ENCODE results near the gene OSER1.

Gene OSER1

GRCh38 chr20:44173846-44174245 lies 36.7 kb downstream of the OSER1 start:
- H3K36me3 Mint-ChIP-seq (ENCODE audit: insufficient read depth), result no peaks in the 10 kb centered on the region
- H3K9me3 Mint-ChIP-seq, result no peaks in the 10 kb centered on the region
- DNase-seq, result no peak
- H3K4me3 Mint-ChIP-seq, result no peak overlapping the region
- H3K27ac Mint-ChIP-seq, result no peak overlapping the region
- peaks cover 57 to 87% of the 10 kb centered on the region in 2 donors for H3K27me3 Mint-ChIP-seq
- no peaks in the 10 kb centered on the region for H3K4me1 Mint-ChIP-seq (ENCODE audit: low read depth in 2 of 2)
- ATAC-seq (replicated peaks), result no peak

DNA sequence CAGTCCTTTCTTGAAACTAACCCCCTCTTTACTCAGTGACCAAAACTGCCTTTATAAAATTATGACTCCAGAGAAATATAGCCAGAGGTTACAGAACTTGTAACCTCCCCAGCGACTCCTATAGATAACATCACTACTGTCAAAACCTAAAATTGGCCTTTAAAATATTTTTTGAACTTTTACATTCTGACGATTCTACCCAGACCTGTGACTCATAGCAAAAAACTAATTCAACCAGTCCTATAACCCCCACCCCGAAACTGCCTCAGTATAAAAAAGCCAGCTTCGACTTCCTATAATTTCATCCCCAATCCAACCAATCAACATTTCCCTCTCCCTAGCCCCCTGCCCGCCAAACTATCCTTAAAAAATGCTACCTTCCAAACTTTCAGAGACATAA lies 37.5 kb downstream of the OSER1 start:
- Mint-ChIP-seq H3K27ac (no peak overlapping the region), H3K27me3 (peaks cover 57 to 90% of the 10 kb centered on the region in 2 donors), H3K36me3 (ENCODE audit: insufficient read depth) (no peaks in the 10 kb centered on the region), H3K4me1 (ENCODE audit: low read depth in 2 of 2) (no peaks in the 10 kb centered on the region), H3K9me3 (no peaks in the 10 kb centered on the region), H3K4me3 (no peak overlapping the region)
- DNase-seq, result no peak
- no peak for ATAC-seq (replicated peaks)

GRCh38 chr20:44172572-44172950 lies 38.0 kb downstream of the OSER1 start:
- DNase-seq, result no peak
- H3K36me3 Mint-ChIP-seq (ENCODE audit: insufficient read depth), result no peaks in the 10 kb centered on the region
- no peaks in the 10 kb centered on the region for H3K4me1 Mint-ChIP-seq (ENCODE audit: low read depth in 2 of 2)
- peaks cover 62 to 89% of the 10 kb centered on the region in 2 donors for H3K27me3 Mint-ChIP-seq
- H3K27ac Mint-ChIP-seq, result no peak overlapping the region
- H3K9me3 Mint-ChIP-seq, result no peaks in the 10 kb centered on the region
- no peak for ATAC-seq (replicated peaks)
- no peak overlapping the region for H3K4me3 Mint-ChIP-seq

DNA sequence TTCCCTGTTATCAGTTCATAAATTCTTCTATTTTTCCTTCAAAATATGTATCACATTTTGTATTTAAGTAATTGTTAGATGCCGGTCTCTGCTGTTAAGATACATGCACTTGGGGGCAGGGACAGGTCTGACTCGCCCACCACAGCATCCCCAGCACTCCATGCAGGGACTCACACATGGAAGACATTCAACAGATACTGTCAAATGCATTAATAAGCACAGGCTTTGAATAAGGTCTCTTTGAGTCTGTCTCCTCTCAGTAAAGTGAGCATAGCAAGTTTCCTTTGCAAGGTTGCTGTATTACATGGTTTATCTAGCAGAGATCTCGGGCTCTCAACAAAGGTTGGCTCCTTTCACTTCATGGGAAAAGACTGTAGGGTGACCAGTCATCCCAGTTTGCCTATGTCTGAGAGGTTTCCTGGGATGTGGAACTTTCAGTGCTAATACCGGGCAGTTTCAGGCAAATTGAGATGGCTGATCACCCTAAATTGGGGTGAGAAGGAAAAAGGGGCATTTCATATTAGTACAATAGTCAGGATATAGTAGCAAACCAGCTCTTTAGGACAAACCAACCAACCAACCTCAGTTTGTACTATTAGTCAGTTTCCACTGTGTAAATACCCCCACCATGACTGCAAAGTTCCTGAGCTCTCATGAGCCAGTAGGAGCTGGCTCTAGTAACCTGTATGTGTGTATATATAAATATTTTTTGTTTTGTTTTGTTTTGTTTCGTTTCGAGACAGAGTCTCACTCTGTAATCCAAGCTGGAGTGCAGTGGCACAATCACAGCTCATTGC lies 38.6 kb downstream of the OSER1 start:
- Mint-ChIP-seq H3K4me3 (no peak overlapping the region), H3K27ac (no peak overlapping the region), H3K4me1 (ENCODE audit: low read depth in 2 of 2) (no peaks in the 10 kb centered on the region), H3K27me3 (peaks cover 68 to 89% of the 10 kb centered on the region in 2 donors), H3K9me3 (no peaks in the 10 kb centered on the region), H3K36me3 (ENCODE audit: insufficient read depth) (no peaks in the 10 kb centered on the region)
- DNase-seq (no peak), ATAC-seq (replicated peaks) (no peak)

DNA sequence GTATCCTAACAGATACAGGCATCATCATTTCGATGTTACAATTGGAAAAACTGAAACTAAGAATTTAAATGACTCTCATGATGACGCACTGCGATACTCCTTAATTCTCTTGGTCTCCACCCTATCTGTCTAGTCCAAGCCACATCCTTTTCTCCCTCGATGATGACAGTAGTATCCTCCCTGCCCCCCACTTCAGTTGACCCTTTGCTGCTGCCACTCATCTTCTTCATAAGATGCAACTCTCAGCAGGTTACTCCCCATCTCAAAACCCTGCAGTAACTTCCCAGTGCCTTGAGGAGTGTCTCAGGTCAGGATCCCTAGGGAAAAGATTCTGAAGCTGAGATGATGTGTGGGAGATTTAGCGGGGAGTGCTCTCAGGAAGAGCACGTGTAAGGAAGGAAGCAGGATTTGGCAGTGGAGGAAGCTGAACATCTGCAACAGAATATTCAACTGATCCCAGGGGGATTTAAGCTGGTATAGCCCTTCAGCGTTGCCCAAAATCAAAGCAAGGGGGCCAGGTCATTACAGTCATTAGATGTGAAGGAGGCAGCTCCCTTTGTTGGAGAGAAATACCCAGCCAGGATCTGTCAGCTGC lies 39.7 kb downstream of the OSER1 start:
- ATAC-seq (replicated peaks) (no peak), DNase-seq (no peak)
- Mint-ChIP-seq H3K4me3 (no peak overlapping the region), H3K4me1 (ENCODE audit: low read depth in 2 of 2) (no peaks in the 10 kb centered on the region), H3K27me3 (peaks cover 71 to 88% of the 10 kb centered on the region in 2 donors), H3K27ac (no peak overlapping the region), H3K36me3 (ENCODE audit: insufficient read depth) (no peaks in the 10 kb centered on the region), H3K9me3 (no peaks in the 10 kb centered on the region)

DNA sequence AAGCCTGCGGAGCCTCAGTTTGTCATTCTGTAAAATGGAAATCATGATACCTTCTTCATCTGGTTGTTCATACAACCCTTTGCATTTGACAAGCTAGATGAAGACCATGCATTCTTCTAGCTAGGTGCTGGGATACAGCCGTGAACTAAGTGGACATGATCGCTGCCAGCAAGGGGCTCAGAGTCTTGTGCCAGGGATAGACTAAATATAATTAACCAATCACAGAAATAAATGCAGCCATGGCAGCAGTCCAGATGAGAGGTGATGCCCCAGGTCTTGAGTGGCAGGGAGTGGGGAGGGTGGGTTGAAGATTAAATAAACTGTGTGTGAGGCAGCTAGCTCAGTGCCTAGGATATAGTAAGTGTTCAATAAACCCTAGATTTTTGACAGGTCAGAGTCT lies 42.8 kb downstream of the OSER1 start:
- Mint-ChIP-seq H3K27me3 (peaks cover 70 to 87% of the 10 kb centered on the region in 2 donors), H3K9me3 (no peaks in the 10 kb centered on the region), H3K27ac (no peak overlapping the region)

GRCh38 chr20:44166477-44166876 lies 44.1 kb downstream of the OSER1 start:
- H3K9me3 Mint-ChIP-seq, result no peaks in the 10 kb centered on the region
- no peak overlapping the region for H3K27ac Mint-ChIP-seq
- H3K4me3 Mint-ChIP-seq, result no peak overlapping the region
- no peaks in the 10 kb centered on the region for H3K4me1 Mint-ChIP-seq (ENCODE audit: low read depth in 2 of 2)
- DNase-seq (no peak), ATAC-seq (replicated peaks) (no peak)
- H3K27me3 Mint-ChIP-seq, result peaks cover 73 to 92% of the 10 kb centered on the region in 2 donors
- H3K36me3 Mint-ChIP-seq (ENCODE audit: insufficient read depth), result no peaks in the 10 kb centered on the region

More for the DNA sequence above, 42.8 kb downstream of the OSER1 start:
- no peak for DNase-seq
- Mint-ChIP-seq H3K36me3 (ENCODE audit: insufficient read depth) (no peaks in the 10 kb centered on the region), H3K4me1 (ENCODE audit: low read depth in 2 of 2) (no peaks in the 10 kb centered on the region), H3K4me3 (no peak overlapping the region)
- ATAC-seq (replicated peaks), result no peak

GRCh38 chr20:44166008-44166407 lies 44.6 kb downstream of the OSER1 start:
- ATAC-seq (replicated peaks) (no peak), DNase-seq (no peak)
- no peaks in the 10 kb centered on the region for H3K36me3 Mint-ChIP-seq (ENCODE audit: insufficient read depth)
- H3K27ac Mint-ChIP-seq, result no peak overlapping the region
- H3K4me3 Mint-ChIP-seq, result no peak overlapping the region
- peaks cover 70 to 87% of the 10 kb centered on the region in 2 donors for H3K27me3 Mint-ChIP-seq
- H3K9me3 Mint-ChIP-seq, result no peaks in the 10 kb centered on the region
- H3K4me1 Mint-ChIP-seq (ENCODE audit: low read depth in 2 of 2), result no peaks in the 10 kb centered on the region

DNA sequence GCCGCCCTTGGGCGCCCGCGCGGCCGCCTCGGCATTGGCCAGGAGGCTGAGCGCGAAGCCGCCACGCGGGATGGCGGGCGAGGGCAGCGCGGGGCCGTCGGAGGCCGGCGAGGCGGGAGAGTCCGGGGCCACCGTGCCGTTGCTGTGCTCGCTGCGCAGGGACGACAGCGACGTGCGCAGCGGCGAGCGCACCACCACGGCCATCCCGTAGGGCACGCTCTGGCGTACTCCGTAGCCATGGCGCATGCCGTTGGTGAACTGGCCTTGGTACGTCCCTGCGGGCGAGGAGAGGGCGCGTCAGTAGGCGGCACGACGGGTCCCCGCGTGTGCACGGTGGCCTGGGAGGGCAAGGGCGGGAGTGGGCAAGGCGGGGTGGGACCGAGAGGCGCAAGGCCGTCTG lies 50.4 kb downstream of the OSER1 start:
- H3K36me3 Mint-ChIP-seq (ENCODE audit: insufficient read depth), result no peaks in the 10 kb centered on the region
- ATAC-seq (replicated peaks), result no peak
- DNase-seq, result no peak
- H3K27ac Mint-ChIP-seq, result no peak overlapping the region
- H3K9me3 Mint-ChIP-seq, result no peaks in the 10 kb centered on the region
- no peak overlapping the region for H3K4me3 Mint-ChIP-seq
- H3K27me3 Mint-ChIP-seq, result peaks cover 58 to 59% of the 10 kb centered on the region in 2 donors
- H3K4me1 Mint-ChIP-seq (ENCODE audit: low read depth in 2 of 2), result no peaks in the 10 kb centered on the region

DNA sequence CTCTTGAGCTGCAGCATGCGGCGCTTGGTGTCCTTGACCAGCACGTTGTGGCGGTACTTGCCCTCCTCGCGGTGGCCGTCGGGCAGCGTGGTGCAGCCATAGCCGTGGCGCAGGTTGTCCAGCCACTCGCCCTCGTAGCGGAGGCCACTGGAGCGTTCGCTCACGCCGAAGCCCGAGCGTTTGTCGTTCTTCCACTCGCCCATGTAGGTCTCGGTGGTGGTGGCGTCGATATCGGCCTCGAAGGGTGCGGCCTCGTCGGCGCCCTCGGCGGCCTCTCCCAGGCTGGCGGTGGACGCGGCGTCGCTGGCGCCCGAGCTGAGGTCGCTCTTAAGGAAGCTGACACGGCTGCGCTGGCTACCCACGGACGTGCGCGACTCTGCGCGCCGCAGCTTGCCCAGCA lies 50.9 kb downstream of the OSER1 start:
- no peak for DNase-seq
- Mint-ChIP-seq H3K27me3 (peaks cover 55 to 57% of the 10 kb centered on the region in 2 donors), H3K4me1 (ENCODE audit: low read depth in 2 of 2) (no peaks in the 10 kb centered on the region), H3K36me3 (ENCODE audit: insufficient read depth) (no peaks in the 10 kb centered on the region), H3K27ac (no peak overlapping the region), H3K9me3 (no peaks in the 10 kb centered on the region), H3K4me3 (no peak overlapping the region)
- ATAC-seq (replicated peaks), result no peak

- no peak overlapping the region for H3K4me3 Mint-ChIP-seq
- DNase-seq (no peak), ATAC-seq (replicated peaks) (no peak)
- H3K36me3 Mint-ChIP-seq (ENCODE audit: insufficient read depth), result no peaks in the 10 kb centered on the region
- peaks cover 49 to 52% of the 10 kb centered on the region in 2 donors for H3K27me3 Mint-ChIP-seq
- H3K27ac Mint-ChIP-seq, result no peak overlapping the region
- H3K4me1 Mint-ChIP-seq (ENCODE audit: low read depth in 2 of 2), result no peaks in the 10 kb centered on the region
- H3K9me3 Mint-ChIP-seq, result no peaks in the 10 kb centered on the region
Observed at GRCh38 chr20:44159125-44159524, 51.4 kb downstream of the OSER1 start.

- Mint-ChIP-seq H3K9me3 (no peaks in the 10 kb centered on the region), H3K27me3 (peaks cover 30 to 37% of the 10 kb centered on the region in 2 donors), H3K27ac (no peak overlapping the region), H3K36me3 (ENCODE audit: insufficient read depth) (no peaks in the 10 kb centered on the region), H3K4me3 (no peak overlapping the region), H3K4me1 (ENCODE audit: low read depth in 2 of 2) (no peaks in the 10 kb centered on the region)
- no peak for DNase-seq
- no peak for ATAC-seq (replicated peaks)
Observed at GRCh38 chr20:44157061-44157460, 53.5 kb downstream of the OSER1 start.

DNA sequence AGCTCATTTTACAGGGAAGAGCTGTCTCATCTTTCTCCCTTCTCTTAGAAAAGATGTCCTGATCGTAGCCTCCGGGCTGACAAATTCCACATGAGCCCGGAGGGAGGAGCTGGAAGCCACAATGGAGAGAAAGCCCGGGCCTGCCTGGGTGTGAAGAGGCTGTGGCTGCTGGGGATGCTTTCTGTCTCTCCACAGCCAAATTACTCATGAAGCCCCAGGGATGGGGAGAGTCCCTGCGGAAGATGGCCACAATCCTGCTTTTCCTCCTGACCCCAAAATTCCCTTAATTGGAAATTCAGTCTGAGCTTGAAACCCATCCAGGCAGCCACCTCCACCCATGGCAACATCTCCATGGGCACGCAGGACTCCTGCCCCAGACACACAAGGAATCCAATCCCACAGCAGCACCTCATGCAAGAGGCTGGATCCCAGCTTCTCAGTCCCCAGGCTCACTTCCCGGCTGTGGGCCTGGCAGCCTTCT lies 56.0 kb downstream of the OSER1 start:
- Mint-ChIP-seq H3K4me3 (no peak overlapping the region), H3K27me3 (peaks cover 27 to 39% of the 10 kb centered on the region in 2 donors), H3K9me3 (no peaks in the 10 kb centered on the region), H3K27ac (no peak overlapping the region), H3K4me1 (ENCODE audit: low read depth in 2 of 2) (no peaks in the 10 kb centered on the region), H3K36me3 (ENCODE audit: insufficient read depth) (peaks cover 2% of the 10 kb centered on the region)
- DNase-seq, result no peak
- ATAC-seq (replicated peaks), result no peak

- DNase-seq, result no peak
- no peaks in the 10 kb centered on the region for H3K4me1 Mint-ChIP-seq (ENCODE audit: low read depth in 2 of 2)
- no peak overlapping the region for H3K27ac Mint-ChIP-seq
- no peaks in the 10 kb centered on the region for H3K9me3 Mint-ChIP-seq
- H3K36me3 Mint-ChIP-seq (ENCODE audit: insufficient read depth), result peaks cover 2% of the 10 kb centered on the region
- H3K27me3 Mint-ChIP-seq, result peaks cover 28 to 39% of the 10 kb centered on the region in 2 donors
- no peak overlapping the region for H3K4me3 Mint-ChIP-seq
- peak; percentile 43 for ATAC-seq (replicated peaks)
Observed at GRCh38 chr20:44153636-44154043, 56.9 kb downstream of the OSER1 start.
